PFSK-1 (cell line): ENCODE measurements around the gene CASP4. TPM values are rescaled to one million over a fixed set of nuclear protein-coding genes. Genes with fewer than 3 reads are reported as not detected.

Source experiments
- FOXP2 ChIP-seq: optimal IDR thresholded peaks from 2 replicates; pipeline ENCODE3; 2011; ENCODE audit warnings: borderline replicate concordance, control low read depth, inconsistent platforms; ENCODE audit not compliant: insufficient read depth; ENCODE audit errors: extremely low read length, extremely low read depth
- POLR2AphosphoS5 ChIP-seq: IDR thresholded peaks from 2 replicates; pipeline ENCODE4 v1.6.1; 2012; ENCODE audit warnings: low read depth, mild to moderate bottlenecking, control low read depth, low read length, moderate library complexity
- REST ChIP-seq, 2 experiments: IDR thresholded peaks; 2 replicates each; pipeline versions ENCODE4 v1.6.1 to v1.8.0; 2011 to 2012; ENCODE audit warnings: low read depth in 2 of 2, low read length in 2 of 2, control low read depth in 1 of 2, inconsistent platforms in 1 of 2, mild to moderate bottlenecking in 1 of 2, moderate library complexity in 1 of 2; ENCODE audit not compliant: insufficient read depth in 1 of 2
- SIN3A ChIP-seq: IDR thresholded peaks from 2 replicates; pipeline ENCODE4 v1.6.1; 2012; ENCODE audit warnings: mild to moderate bottlenecking, low read length, moderate library complexity, borderline replicate concordance; ENCODE audit not compliant: insufficient read depth
- TAF1 ChIP-seq: IDR thresholded peaks from 2 replicates; pipeline ENCODE4 v1.6.1; 2012; ENCODE audit warnings: low read length, control low read depth, borderline replicate concordance; ENCODE audit not compliant: insufficient read depth
- polyA plus RNA-seq: library from polyadenylated mRNA; unstranded; fragments of >200 nt; gene quantifications from one replicate; pipeline ENCODE4 v1.2.1, GENCODE V29; 2012; ENCODE audit warnings: low read depth, missing spikeins; ENCODE audit not compliant: insufficient read length

The CASP4 gene
- polyA plus RNA-seq = 4.6 TPM

- TF ChIP-seq FOXP2 (no peak), POLR2AphosphoS5 (0 out of 2 replicates have a peak, but pooled peaks have one; percentile 24), TAF1 (no peak), SIN3A (peak; percentile 63; the same call in 1 of the 2 replicates), REST (IDR thresholded peaks at IDR 0.05; ENCODE audit: insufficient read depth in 1 of 2, low read depth in 2 of 2, low read length in 2 of 2) (no peak)
Measured at GRCh38 chr11:104968355-104968855, at the start of gene CASP4. TSS of gene CASP4 (minus strand) at chr11:104968574. CDS start at chr11:104968525, 49 bp downstream.

GRCh38 chr11:105007463-105007862, 39.1 kb upstream of the CASP4 start:
- TF ChIP-seq TAF1 = no peak
- TF ChIP-seq FOXP2 = no peak
- no peak for TF ChIP-seq REST (IDR thresholded peaks at IDR 0.05; ENCODE audit: insufficient read depth in 1 of 2, low read depth in 2 of 2, low read length in 2 of 2)
- TF ChIP-seq SIN3A = no peak
- TF ChIP-seq POLR2AphosphoS5 = no peak

- TF ChIP-seq POLR2AphosphoS5 = no peak
- TF ChIP-seq REST (IDR thresholded peaks at IDR 0.05; ENCODE audit: insufficient read depth in 1 of 2, low read depth in 2 of 2, low read length in 2 of 2) = no peak
- no peak for TF ChIP-seq FOXP2
- no peak for TF ChIP-seq TAF1
- no peak for TF ChIP-seq SIN3A
Measured at GRCh38 chr11:105005451-105005845, 37.1 kb upstream of the CASP4 start.

GRCh38 chr11:105004021-105004420, 35.6 kb upstream of the CASP4 start:
- TF ChIP-seq TAF1 (no peak), FOXP2 (no peak), SIN3A (no peak), POLR2AphosphoS5 (no peak), REST (IDR thresholded peaks at IDR 0.05; ENCODE audit: insufficient read depth in 1 of 2, low read depth in 2 of 2, low read length in 2 of 2) (no peak)

GRCh38 chr11:105003151-105003550, 34.8 kb upstream of the CASP4 start:
- no peak for TF ChIP-seq FOXP2
- no peak for TF ChIP-seq TAF1
- no peak for TF ChIP-seq POLR2AphosphoS5
